ENCODE measurements around the gene STPG3.
A peak's percentile ranks its signal among the peaks of the same experiment; 100 is the strongest.
"Not testable (repeated sequence)": the region's sequence is repeated elsewhere in the genome, so short reads cannot be mapped to it uniquely, and the experiment has no call there.

STPG3 gene

GRCh38 chr9:137247135-137247915 lies 3.8 kb upstream of the STPG3 start:
- no peak for DNase-seq

- no peak for DNase-seq
Observed at GRCh38 chr9:137247916-137248175, 3.2 kb upstream of the STPG3 start.

- DNase-seq = no peak
Observed at GRCh38 chr9:137250329-137251193, 525 bp upstream of the STPG3 start.

- DNase-seq = no peak
Observed at GRCh38 chr9:137251490-137252268, 593 bp downstream of the STPG3 start.

- no peak for DNase-seq
Observed at GRCh38 chr9:137252555-137253506, 1.7 kb downstream of the STPG3 start.

- no peak for DNase-seq
Observed at GRCh38 chr9:137253717-137254623, 2.9 kb downstream of the STPG3 start.

GRCh38 chr9:137254624-137255447 lies 3.8 kb downstream of the STPG3 start, which contains the start of gene NELFB:
NELFB (plus strand) TSS chr9:137255327.
- DNase-seq = peak; percentile 95

GRCh38 chr9:137255448-137256114 lies 4.5 kb downstream of the STPG3 start:
- DNase-seq = no peak

GRCh38 chr9:137256362-137256761 lies 5.3 kb downstream of the STPG3 start:
- DNase-seq = no peak

- no peak for DNase-seq
Observed at GRCh38 chr9:137256856-137257255, 5.8 kb downstream of the STPG3 start.

- DNase-seq = not testable (repeated sequence)
Observed at GRCh38 chr9:137262173-137262908, 11.3 kb downstream of the STPG3 start.

GRCh38 chr9:137262909-137263285 lies 11.8 kb downstream of the STPG3 start:
- no peak for DNase-seq

- no peak for DNase-seq
Observed at GRCh38 chr9:137263506-137263905, 12.4 kb downstream of the STPG3 start.

- DNase-seq = no peak
Observed at GRCh38 chr9:137264067-137264466, 13.0 kb downstream of the STPG3 start.

GRCh38 chr9:137265496-137266161 lies 14.5 kb downstream of the STPG3 start:
- DNase-seq = no peak

- DNase-seq = no peak
Observed at GRCh38 chr9:137266162-137266527, 15.1 kb downstream of the STPG3 start.

GRCh38 chr9:137266585-137267453 lies 15.7 kb downstream of the STPG3 start:
- no peak for DNase-seq
